ENCODE results near the gene UTP25. TPM values are rescaled to one million over a fixed set of nuclear protein-coding genes. Genes with fewer than 3 reads are reported as not detected.

The UTP25 gene
- total RNA-seq, 4 donors from 2014 or later, result 3.5 to 14.9 (median 6.3) TPM

GRCh38 chr1:209807509-209807908 is 20.3 kb upstream of the UTP25 start:
- H3K36me3 ChIP-seq, result no peaks in the 10 kb centered on the region
- no peak overlapping the region for H3K27ac ChIP-seq
- H3K4me1 ChIP-seq, result peaks cover 0 to 11% (median 0%) of the 10 kb centered on the region in 4 donors
- H3K9me3 ChIP-seq, result no peaks in the 10 kb centered on the region
- TF ChIP-seq, protein P1, sequence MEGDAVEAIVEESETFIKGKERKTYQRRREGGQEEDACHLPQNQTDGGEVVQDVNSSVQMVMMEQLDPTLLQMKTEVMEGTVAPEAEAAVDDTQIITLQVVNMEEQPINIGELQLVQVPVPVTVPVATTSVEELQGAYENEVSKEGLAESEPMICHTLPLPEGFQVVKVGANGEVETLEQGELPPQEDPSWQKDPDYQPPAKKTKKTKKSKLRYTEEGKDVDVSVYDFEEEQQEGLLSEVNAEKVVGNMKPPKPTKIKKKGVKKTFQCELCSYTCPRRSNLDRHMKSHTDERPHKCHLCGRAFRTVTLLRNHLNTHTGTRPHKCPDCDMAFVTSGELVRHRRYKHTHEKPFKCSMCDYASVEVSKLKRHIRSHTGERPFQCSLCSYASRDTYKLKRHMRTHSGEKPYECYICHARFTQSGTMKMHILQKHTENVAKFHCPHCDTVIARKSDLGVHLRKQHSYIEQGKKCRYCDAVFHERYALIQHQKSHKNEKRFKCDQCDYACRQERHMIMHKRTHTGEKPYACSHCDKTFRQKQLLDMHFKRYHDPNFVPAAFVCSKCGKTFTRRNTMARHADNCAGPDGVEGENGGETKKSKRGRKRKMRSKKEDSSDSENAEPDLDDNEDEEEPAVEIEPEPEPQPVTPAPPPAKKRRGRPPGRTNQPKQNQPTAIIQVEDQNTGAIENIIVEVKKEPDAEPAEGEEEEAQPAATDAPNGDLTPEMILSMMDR (IDR thresholded peaks at IDR 0.05), result no peak
- TF ChIP-seq POLR2A (IDR thresholded peaks at IDR 0.05), result no peak
- no peaks in the 10 kb centered on the region for H3K27me3 ChIP-seq
- H3K4me3 ChIP-seq, result no peak overlapping the region
- no peak for DNase-seq

DNA sequence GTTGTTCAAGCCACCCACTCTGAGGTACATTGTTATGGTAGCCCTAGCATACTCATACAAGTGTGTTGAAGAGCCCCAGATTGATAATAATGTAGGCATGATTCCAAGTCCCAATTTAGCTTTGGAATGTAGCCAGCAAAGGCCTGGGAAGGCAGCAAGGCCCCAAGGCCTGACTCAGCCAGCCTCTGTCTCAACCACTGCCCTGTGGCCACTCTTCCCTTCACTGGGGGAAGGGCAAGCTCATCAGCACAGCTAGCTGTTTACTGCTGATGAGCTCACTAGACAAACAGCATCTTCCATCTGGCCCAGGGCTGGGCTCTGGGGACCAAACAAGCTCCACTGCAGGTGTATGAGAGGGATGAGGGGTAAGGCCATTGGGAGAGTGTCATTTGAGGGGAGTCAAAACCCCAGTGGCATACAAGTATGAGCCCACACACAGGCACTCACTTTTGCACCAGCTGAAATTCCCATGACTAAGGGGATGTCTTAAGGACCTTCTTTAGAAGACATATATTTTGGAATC is 19.7 kb upstream of the UTP25 start:
- H3K27me3 ChIP-seq, result no peaks in the 10 kb centered on the region
- no peaks in the 10 kb centered on the region for H3K36me3 ChIP-seq
- peaks cover 0 to 6% (median 0%) of the 10 kb centered on the region in 4 donors for H3K4me1 ChIP-seq
- peak in 2 of 3 donors; percentile 79 to 87 for DNase-seq
- no peak overlapping the region for H3K27ac ChIP-seq
- H3K9me3 ChIP-seq, result no peaks in the 10 kb centered on the region
- TF ChIP-seq POLR2A (IDR thresholded peaks at IDR 0.05), result no peak
- TF ChIP-seq, protein P1 (IDR thresholded peaks at IDR 0.05), result no peak
- no peak overlapping the region for H3K4me3 ChIP-seq

- no peak for TF ChIP-seq POLR2A (IDR thresholded peaks at IDR 0.05)
- TF ChIP-seq, protein P1 (IDR thresholded peaks at IDR 0.05), result no peak
- Histone ChIP-seq H3K4me1 (peaks cover 0 to 6% (median 0%) of the 10 kb centered on the region in 4 donors), H3K9me3 (no peaks in the 10 kb centered on the region), H3K4me3 (no peak overlapping the region), H3K27ac (no peak overlapping the region), H3K27me3 (no peaks in the 10 kb centered on the region), H3K36me3 (no peaks in the 10 kb centered on the region)
- DNase-seq, result no peak
Observed at GRCh38 chr1:209809611-209810010, 18.2 kb upstream of the UTP25 start.

DNA sequence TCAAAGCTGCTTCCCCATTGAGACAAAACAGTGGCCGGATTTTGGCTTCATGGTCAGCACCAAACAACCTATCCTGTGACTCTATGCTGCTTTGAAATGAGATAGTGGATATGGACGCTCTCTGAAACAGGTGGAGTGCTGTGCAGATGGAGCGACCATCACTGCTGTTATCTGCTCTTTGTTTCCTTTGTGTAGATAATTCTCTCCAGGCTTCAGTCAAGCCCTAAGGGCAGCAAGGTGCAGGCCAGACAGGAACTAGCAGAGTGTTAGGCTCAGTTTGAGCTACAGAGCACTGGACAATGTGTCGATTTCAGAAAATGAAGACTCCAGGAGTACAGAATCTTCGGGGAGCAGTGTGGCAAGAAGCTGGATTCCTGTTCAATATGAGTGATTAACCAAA is 17.0 kb upstream of the UTP25 start:
- H3K27ac ChIP-seq, result no peak overlapping the region
- H3K4me3 ChIP-seq, result no peak overlapping the region
- no peaks in the 10 kb centered on the region for H3K27me3 ChIP-seq
- H3K36me3 ChIP-seq, result no peaks in the 10 kb centered on the region
- H3K4me1 ChIP-seq, result peaks cover 0 to 6% (median 0%) of the 10 kb centered on the region in 4 donors
- TF ChIP-seq, protein P1 (IDR thresholded peaks at IDR 0.05), result no peak
- no peak for TF ChIP-seq POLR2A (IDR thresholded peaks at IDR 0.05)
- no peaks in the 10 kb centered on the region for H3K9me3 ChIP-seq
- no peak for DNase-seq

DNA sequence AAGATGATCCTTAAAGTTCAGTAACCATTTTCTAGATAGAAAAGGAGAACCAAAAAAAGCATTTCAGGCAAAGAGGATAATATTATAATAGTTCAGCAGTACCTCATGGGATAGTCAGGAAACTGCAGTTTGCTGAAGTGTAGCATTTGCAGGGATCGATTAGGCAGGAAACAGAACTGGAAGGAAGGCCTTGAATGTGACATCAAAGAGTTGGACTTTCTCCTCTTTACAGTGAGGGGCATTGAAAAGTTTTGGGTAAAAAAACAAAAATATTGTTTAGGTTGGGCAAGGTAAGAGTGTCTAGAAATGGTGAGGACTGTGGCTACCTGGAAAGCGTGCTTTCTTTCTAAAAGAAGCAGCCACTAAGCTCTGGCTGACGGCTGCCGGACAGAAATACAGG is 13.9 kb upstream of the UTP25 start:
- Histone ChIP-seq H3K36me3 (no peaks in the 10 kb centered on the region), H3K4me1 (no peaks in the 10 kb centered on the region), H3K4me3 (no peak overlapping the region), H3K27me3 (no peaks in the 10 kb centered on the region), H3K9me3 (no peaks in the 10 kb centered on the region), H3K27ac (no peak overlapping the region)
- TF ChIP-seq, protein P1 (IDR thresholded peaks at IDR 0.05), result no peak
- no peak for TF ChIP-seq POLR2A (IDR thresholded peaks at IDR 0.05)
- no peak for DNase-seq

DNA sequence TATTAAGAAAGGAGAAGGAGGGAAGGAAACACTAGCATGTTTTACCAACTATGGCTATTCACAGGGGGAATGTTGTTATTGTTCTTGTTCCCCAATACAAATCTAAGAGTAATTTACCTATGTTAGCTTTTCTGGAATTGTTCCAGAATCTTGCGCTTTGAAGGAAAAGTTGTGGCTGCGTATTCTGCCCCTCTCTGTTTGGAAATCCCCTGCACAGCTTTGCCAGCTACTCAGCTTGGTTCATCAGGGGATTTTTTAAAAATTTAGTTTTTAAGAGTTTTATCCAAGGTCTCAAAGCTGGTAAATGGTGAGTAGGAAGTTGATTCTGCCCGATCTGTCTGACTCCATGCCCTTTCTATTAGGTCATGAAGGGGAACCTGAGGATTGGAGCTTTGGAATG is 12.3 kb upstream of the UTP25 start:
- H3K4me1 ChIP-seq, result no peaks in the 10 kb centered on the region
- no peaks in the 10 kb centered on the region for H3K27me3 ChIP-seq
- H3K36me3 ChIP-seq, result no peaks in the 10 kb centered on the region
- TF ChIP-seq POLR2A (IDR thresholded peaks at IDR 0.05), result no peak
- TF ChIP-seq, protein P1 (IDR thresholded peaks at IDR 0.05), result no peak
- H3K27ac ChIP-seq, result no peak overlapping the region
- no peak overlapping the region for H3K4me3 ChIP-seq
- H3K9me3 ChIP-seq, result no peaks in the 10 kb centered on the region
- DNase-seq, result no peak
